ENCODE measurements around the gene COG7. TPM values are rescaled to one million over a fixed set of nuclear protein-coding genes. Genes with fewer than 3 reads are reported as not detected.

Gene COG7
- 14.7 to 18.1 TPM (median 16.6 TPM) in 3 replicates for polyA plus RNA-seq
- polyA plus RNA-seq (2011; ENCODE audit: low read depth) = 8.8 TPM
- 9.2 and 13.6 TPM in 2 replicates for polyA plus RNA-seq (2011; cell fraction: cytosol; rRNA removed)
- polyA plus RNA-seq (2011; cell fraction: nucleus; rRNA removed) = 35.3 and 53.7 TPM in 2 replicates
- polyA plus RNA-seq (2012; ENCODE audit: low replicate concordance) = 10.7 and 13.3 TPM in 2 replicates
- polyA minus RNA-seq = 21.0 to 33.8 TPM (median 25.3 TPM) in 3 replicates
- polyA minus RNA-seq (2011; cell fraction: cytosol; rRNA and poly(A)+ RNA removed) = 12.3 TPM
- 17.7 and 33.6 TPM in 2 replicates for polyA minus RNA-seq (2011; cell fraction: nucleus; rRNA and poly(A)+ RNA removed)

DNA sequence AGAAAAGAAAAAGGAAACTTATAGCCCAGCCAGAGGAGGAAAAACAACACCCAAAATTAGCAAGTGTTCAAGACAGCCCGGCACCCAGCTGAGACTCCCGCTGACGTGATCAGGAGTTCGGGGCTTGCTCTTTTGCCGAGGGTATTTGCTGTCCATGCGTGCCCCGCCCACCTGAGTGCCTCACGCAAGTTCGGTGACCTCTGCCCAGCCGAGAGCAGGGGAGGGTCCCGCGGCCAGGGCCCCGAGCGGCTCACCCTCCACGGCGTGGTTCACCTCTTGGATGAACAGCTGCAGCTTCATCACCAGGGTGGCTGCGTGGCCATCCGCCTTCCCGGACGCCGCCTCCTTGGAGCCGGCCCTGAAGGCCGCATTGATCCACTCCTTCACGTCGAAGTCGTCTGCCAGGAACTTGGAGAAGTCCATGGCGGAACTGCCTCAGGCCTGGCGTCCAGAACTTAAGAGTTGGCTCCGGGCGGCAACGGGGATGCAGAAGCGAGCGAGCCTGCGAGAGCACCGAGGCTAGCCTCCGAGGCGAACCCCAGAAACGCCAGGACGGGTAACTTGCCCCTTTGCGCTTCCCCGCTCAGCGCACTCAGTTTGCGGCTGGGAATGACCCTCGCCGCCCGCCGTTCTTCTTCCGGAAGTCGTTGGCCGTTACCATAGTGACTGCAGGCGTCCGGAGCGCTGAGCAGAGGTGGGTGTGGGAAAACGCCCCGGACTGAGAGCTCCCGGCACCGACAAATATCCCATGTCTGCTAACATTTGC lies at the start of gene COG7:
Gene COG7 (minus strand): TSS at position 618 of the 766 bp plus-strand sequence. CDS start 195 bp downstream, at position 423.
- no peaks in the 10 kb centered on the region for H4K20me1 ChIP-seq (ENCODE audit: control insufficient read depth, extremely low read depth, insufficient read depth, low read length)
- H3K36me3 ChIP-seq (ENCODE audit: control insufficient read depth in 2 of 2, extremely low read depth in 1 of 2, insufficient read depth in 2 of 2, low read length in 2 of 2) = no peaks in the 10 kb centered on the region
- no peaks in the 10 kb centered on the region for H3K9me1 ChIP-seq (ENCODE audit: control insufficient read depth, extremely low read depth, insufficient read depth, low read length)
- H2AFZ ChIP-seq (ENCODE audit: control insufficient read depth, low read length) = peak within 1 kb of the TSS; percentile 100
- no peak for FAIRE-seq
- dilution Hi-C loops (cut with MboI; ENCODE audit: extremely low pct_ligation_motif_present, low sequenced_read_pairs) = no loop called here
- H3K4me3 ChIP-seq (ENCODE audit: control insufficient read depth in 2 of 3, extremely low read depth in 1 of 3, insufficient read depth in 2 of 3, low read depth in 1 of 3, low read length in 3 of 3) = peak within 1 kb of the TSS; percentile 83 to 94 (median 94)
- TF ChIP-seq CTCF (optimal IDR thresholded peaks at IDR 0.05 in 1 of 3, IDR thresholded peaks at IDR 0.05 in 1 of 3, conservative IDR thresholded peaks at IDR 0.05 in 1 of 3; ENCODE audit: extremely low read depth in 1 of 3, insufficient read depth in 2 of 3, low read length in 3 of 3) = no peak
- no peak for TF ChIP-seq EZH2 (IDR thresholded peaks at IDR 0.05; ENCODE audit: low read length)
- H3K9me3 ChIP-seq (ENCODE audit: control insufficient read depth, low read depth, low read length) = no peaks in the 10 kb centered on the region
- H3K9ac ChIP-seq (ENCODE audit: control insufficient read depth, extremely low read depth, insufficient read depth, low read length) = peak within 1 kb of the TSS; percentile 91
- H3K4me1 ChIP-seq (ENCODE audit: control insufficient read depth, extremely low read depth, insufficient read depth, low read length) = peaks cover 5% of the 10 kb centered on the region
- DNase-seq (ENCODE audit: low read depth, low spot score) = peak; percentile 15
- H3K4me2 ChIP-seq (ENCODE audit: control insufficient read depth, extremely low read depth, insufficient read depth, low read depth, low read length) = peak within 1 kb of the TSS; percentile 82
- H3K27me3 ChIP-seq (ENCODE audit: control insufficient read depth, extremely low read depth, insufficient read depth, low read length) = no peaks in the 10 kb centered on the region
- peaks cover 14% of the 10 kb centered on the region for H3K79me2 ChIP-seq (ENCODE audit: control insufficient read depth, insufficient read depth, low read length)
- peak within 1 kb of the TSS; percentile 81 for H3K27ac ChIP-seq (ENCODE audit: control insufficient read depth, insufficient read depth, low read length)

DNA sequence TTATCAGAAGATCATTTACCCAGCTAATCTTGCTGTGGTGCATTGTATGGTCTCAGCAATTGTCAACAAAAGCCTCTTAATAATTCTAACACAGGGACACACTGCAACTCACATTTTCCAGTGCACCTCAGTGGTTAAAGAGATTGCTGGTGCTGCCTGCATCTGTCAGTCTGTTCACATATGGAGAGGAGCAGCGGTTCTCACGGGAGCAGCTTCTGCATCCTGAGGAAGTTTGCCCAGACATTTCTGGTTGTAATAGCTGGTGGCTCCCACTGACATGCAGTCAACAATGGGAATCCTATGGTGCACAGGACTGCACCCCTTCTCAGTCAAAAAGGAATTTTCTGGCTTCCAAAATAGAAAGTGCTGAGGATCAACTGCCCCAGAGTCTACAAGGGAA lies 49.5 kb upstream of the COG7 start:
- FAIRE-seq = no peak
- H3K79me2 ChIP-seq (ENCODE audit: control insufficient read depth, insufficient read depth, low read length) = peaks cover 57% of the 10 kb centered on the region

More for the DNA sequence above, 49.5 kb upstream of the COG7 start:
- dilution Hi-C loops (cut with MboI; ENCODE audit: extremely low pct_ligation_motif_present, low sequenced_read_pairs) = no loop called here
- H3K9ac ChIP-seq (ENCODE audit: control insufficient read depth, extremely low read depth, insufficient read depth, low read length) = no peak overlapping the region
- no peaks in the 10 kb centered on the region for H3K9me3 ChIP-seq (ENCODE audit: control insufficient read depth, low read depth, low read length)
- no peak overlapping the region for H3K27ac ChIP-seq (ENCODE audit: control insufficient read depth, insufficient read depth, low read length)
- H2AFZ ChIP-seq (ENCODE audit: control insufficient read depth, low read length) = no peak overlapping the region
- peaks cover 2% of the 10 kb centered on the region for H3K9me1 ChIP-seq (ENCODE audit: control insufficient read depth, extremely low read depth, insufficient read depth, low read length)
- no peaks in the 10 kb centered on the region for H3K36me3 ChIP-seq (ENCODE audit: control insufficient read depth in 2 of 2, extremely low read depth in 1 of 2, insufficient read depth in 2 of 2, low read length in 2 of 2)
- TF ChIP-seq EZH2 (IDR thresholded peaks at IDR 0.05; ENCODE audit: low read length) (no peak), CTCF (optimal IDR thresholded peaks at IDR 0.05 in 1 of 3, IDR thresholded peaks at IDR 0.05 in 1 of 3, conservative IDR thresholded peaks at IDR 0.05 in 1 of 3; ENCODE audit: extremely low read depth in 1 of 3, insufficient read depth in 2 of 3, low read length in 3 of 3) (no peak)
- no peak for DNase-seq (ENCODE audit: low read depth, low spot score)
- H3K4me2 ChIP-seq (ENCODE audit: control insufficient read depth, extremely low read depth, insufficient read depth, low read depth, low read length) = no peak overlapping the region
- H3K4me1 ChIP-seq (ENCODE audit: control insufficient read depth, extremely low read depth, insufficient read depth, low read length) = peaks cover 64% of the 10 kb centered on the region
- H3K27me3 ChIP-seq (ENCODE audit: control insufficient read depth, extremely low read depth, insufficient read depth, low read length) = no peaks in the 10 kb centered on the region
- H3K4me3 ChIP-seq (ENCODE audit: control insufficient read depth in 2 of 3, extremely low read depth in 1 of 3, insufficient read depth in 2 of 3, low read depth in 1 of 3, low read length in 3 of 3) = no peak overlapping the region
- peaks cover 19% of the 10 kb centered on the region for H4K20me1 ChIP-seq (ENCODE audit: control insufficient read depth, extremely low read depth, insufficient read depth, low read length)

Data from keratinocyte (primary cell).